HG03439 (cell line): ENCODE data around the gene RNU1-3.
"Not testable (repeated sequence)": the region's sequence is repeated elsewhere in the genome, so short reads cannot be mapped to it uniquely, and the experiment has no call there.

ENCODE experiments used
- ATAC-seq: cut with Tn5 transposase; IDR thresholded peaks from one replicate; pipeline ENCODE4 v1.9.1; 2021; ENCODE audit warnings: mild to moderate bottlenecking, moderate library complexity; ENCODE audit not compliant: unreplicated experiment

The RNU1-3 gene

DNA sequence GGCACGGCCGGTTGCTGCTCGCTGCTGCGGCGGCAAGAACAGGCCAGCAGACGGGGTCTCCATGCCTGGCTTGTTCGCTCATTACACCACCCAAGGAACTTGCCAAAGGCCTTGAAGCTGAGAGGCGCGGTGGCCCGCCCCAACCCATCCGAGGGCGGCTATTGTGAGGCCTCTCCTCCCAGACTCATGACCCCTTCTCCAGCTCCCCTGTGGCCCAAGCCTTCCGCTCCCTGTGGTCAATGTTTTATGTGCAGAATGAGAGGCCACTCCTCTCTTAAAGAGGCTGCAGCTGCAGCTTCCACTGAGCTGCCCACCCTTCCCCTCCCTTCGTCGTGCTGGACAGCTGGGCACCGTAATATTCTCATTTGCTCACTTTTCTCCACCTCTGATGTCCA is 27.6 kb upstream of the RNU1-3 start:
- ATAC-seq: not testable (repeated sequence)

GRCh38 chr1:16693449-16694307 is 26.9 kb upstream of the RNU1-3 start:
- not testable (repeated sequence) for ATAC-seq

GRCh38 chr1:16692717-16693448 is 26.1 kb upstream of the RNU1-3 start:
- not testable (repeated sequence) for ATAC-seq

DNA sequence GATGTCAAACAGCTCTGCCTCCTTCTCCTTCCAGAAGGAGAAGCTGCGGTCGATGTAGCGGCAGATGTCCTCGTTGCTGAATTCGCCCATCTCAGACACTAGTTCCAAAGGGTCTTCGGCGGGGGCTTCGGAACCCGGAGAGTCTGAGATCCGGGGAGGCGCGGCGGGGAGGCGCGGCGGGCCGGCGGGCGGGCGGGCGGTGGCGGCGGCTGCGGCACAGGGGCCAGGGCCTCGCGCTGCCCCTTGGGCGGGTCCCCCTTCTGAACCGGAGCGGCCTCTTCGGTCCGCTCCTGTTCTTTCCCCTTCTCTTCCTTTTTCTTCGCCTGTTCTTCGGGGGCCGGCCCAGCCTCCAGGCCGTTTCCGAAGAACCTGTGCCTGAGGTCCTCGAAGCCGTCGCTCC is 25.5 kb upstream of the RNU1-3 start:
- ATAC-seq: not testable (repeated sequence)

DNA sequence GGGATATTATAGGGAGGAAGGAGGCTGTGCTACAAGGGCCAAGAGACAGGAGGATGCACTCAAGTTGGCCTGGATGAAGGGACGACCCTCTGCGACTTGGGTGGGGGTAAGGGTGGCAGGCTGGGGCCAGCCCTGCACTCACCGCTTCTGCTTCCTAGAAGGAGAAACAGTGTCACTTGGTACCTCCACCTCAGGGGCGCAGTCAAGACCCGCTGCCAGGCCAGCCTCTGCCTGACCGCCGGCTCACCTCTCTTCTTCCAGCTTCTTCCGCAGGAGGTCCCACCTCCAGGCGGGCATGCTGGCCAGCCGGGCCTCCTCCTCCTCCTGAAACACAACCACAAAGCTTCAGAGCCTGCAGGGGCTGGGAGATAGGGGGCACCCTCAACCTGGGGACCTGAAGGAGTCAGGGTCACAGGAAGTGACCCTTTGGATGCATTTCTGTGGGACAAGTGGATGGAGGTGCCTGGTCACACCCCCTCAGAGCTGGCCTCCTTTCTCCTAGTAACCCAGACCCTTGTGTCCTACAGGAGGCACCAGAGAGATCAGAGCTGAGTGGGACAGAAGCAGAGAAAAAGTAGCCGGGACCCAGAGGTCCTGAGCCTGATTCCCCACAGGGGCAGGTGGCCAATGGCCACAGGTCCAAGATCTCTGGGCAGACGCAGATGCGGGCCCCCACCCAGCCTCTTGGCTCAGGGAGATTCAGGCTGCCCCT is 24.4 kb upstream of the RNU1-3 start:
- not testable (repeated sequence) for ATAC-seq

DNA sequence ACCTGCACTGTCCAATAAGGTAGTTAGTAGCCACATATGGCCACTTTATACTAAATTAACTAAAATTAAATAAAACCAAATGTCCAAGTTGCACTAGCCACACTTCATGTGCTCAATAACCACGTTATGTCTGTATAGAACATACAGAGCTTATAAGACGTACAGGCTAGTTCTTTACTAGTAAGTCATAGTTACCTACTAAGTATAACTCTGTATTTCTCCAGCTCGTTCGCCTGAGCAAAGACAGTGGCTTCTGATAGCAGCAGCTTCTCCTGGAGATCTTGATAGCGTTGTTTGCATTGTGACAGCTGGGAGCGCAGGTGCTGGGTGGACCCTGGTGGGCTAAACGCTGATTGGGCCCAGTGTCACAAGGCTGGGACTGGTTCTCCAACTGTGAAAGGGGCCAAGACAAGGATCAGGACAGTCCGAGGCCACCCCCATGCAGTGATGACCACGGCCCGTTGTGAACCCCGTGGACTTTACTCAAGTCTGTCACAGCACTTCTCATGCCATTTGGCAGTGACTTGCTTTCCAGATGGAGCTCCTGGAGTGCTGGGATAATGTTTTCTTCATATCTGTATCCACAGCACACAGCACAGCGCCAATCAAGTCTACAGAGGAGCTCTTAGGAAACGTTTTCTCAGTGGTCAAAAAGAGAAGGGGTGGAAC is 20.5 kb upstream of the RNU1-3 start:
- not testable (repeated sequence) for ATAC-seq

DNA sequence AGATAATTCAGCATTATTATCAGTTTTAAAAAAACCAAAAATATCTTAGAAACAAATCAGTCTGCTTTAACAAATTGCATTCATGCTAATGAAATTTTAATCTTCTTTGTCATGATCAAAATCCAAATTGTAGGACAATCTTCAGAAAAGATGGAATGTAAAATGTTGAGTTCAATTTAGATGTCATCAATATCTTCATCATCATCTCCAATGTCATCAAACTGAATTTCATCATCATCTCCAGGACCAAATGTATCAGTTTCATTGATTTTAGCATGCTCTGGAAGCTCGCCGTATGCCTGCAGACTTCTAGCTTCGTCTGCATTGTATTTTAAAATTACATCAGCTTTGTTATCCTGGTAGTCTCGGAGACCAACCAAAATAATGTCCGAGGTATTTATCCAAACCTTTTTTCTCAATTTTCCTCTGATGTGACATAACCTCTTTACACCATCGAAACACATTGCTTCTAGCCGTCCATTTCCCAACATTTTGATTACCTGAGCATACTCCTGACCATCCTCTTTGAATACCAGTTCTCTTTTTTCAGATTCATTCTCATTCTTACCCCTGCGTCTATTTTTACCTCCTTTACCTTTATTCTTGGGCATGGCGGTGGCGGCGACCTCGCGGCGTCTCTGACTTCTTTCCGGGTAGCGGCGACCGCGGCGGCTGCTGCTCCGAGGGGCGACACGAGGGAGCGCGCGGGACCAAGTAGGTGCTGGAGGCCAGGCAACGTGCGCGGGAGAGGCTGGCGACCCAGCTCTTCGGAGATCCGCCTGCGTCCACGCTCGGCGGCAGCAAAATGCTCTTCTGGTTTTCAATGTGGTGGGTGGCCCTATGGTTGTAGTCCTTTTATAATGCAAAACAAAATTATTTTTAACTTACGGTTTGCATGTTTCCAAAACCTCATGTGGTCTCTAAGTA is 19.0 kb upstream of the RNU1-3 start:
- ATAC-seq: not testable (repeated sequence)

GRCh38 chr1:16684738-16685337 is 18.1 kb upstream of the RNU1-3 start:
- not testable (repeated sequence) for ATAC-seq

DNA sequence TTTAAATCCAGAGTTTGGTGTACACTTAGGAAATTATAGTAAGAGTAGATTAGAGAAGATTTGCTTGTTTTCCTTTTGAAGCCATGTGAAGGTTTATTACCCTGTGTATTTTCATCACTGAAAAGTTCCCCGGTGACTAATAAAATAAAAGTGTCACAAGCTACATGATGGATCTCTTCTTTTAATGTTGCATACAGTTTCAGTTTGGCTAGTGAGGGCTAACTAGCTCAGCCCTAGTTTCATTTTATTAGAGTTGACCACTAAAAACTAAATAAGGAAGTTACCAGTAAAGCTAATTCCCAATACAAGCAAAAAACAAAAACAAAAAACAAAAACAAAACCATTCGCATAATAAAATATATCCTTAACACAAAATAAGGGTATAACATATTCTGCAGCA is 17.4 kb upstream of the RNU1-3 start:
- not testable (repeated sequence) for ATAC-seq

GRCh38 chr1:16682803-16683202 is 16.1 kb upstream of the RNU1-3 start:
- not testable (repeated sequence) for ATAC-seq

DNA sequence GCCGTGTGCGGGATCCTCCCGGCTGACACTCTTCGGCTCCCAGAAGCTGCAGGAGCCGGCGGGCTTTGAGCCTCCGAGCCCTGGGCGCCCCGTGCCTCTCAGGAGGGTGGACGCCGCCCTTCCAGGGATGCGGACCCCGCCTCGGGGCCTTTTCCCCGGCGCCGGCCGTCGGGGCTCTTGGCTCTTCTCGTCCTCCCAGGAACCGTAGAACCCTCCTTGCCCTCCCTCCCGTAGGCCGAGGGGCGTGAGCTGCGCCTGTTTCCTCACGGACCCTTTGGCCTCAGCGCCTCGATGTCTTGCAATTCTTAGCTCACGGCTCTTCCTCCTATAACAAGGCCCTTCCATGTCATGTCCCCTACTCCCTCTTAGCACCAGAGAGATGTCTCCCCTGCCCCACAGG is 13.6 kb upstream of the RNU1-3 start:
- not testable (repeated sequence) for ATAC-seq

GRCh38 chr1:16677552-16678431 is 11.0 kb upstream of the RNU1-3 start:
- ATAC-seq: no peak

DNA sequence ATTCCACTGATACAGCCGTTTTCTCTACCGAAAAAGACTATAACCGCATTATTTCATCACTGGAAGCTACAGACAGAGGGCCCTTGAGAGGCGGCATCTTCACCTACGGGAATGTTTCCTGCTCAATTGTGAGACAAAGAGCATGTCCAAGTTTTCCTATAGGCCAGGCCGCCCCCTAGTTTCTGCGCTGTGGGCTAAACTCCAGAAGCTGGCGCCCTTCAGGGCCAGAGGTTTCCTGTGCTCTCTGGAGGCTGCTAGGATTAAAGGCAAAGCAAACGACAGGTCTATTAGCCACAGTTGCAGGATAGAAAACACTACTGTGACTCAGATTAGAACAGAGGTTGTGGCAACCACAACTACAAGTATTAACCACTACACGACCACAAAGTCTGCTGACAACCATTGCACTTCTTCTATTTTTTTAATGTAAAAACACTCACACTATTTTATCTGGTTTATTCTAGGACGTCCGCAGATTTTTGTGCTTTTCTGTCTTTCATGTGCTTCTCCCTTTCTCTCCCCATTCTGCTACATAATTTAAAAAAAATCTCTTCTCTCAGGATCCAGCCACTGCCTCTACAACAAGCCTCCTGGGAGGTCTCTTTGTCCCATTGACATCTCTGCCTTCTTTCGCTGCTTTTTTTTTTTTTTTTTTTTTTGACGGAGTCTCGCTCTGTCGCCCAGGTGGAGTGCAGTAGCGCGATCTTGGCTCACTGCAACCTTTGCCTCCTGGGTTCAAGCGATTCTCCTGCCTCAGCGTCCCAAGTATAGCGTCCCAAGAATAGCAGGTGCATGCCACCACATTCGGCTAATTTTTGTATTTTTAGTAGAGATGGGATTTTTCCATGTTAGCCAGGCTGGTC is 10.1 kb upstream of the RNU1-3 start:
- ATAC-seq: not testable (repeated sequence)

DNA sequence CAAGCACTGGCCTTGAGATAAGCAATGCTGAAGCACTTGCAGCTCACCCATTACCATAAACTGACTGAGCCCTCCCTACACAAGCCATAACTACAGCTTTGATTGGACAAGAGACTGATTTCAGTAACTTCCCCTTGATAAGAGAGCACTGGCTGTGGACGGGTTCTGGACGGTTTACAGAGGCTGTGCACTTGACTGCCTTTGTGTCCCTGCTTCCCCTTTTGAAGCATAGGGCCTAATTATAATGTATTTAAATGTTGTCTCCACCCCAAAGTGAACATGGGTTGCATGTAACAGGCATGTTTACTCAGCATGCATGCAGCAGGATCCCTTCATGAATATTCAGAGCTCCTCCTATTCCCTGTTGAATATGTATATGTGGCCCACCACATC is 8.4 kb upstream of the RNU1-3 start:
- ATAC-seq: not testable (repeated sequence)

- not testable (repeated sequence) for ATAC-seq
Observed at GRCh38 chr1:16673976-16674375, 7.2 kb upstream of the RNU1-3 start.

DNA sequence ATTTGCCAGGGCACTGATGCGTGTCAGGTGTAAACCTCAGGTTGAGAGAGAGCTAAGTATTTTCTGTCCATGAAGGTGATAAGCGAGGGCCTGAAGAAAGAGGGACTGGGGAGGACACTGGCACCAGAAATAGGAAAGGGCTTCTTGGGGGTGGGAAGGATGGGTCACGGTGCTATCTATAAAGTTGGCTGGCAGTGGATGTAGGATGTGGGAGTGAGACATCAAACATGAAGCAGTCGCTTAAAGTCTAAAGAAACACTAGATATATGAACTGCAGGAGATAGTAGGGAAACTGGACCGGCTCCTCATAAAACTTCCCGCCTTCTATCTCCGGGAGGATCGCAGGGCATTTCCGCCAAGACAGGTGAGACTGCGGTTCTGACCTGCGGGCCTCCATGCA is 912 bp downstream of the RNU1-3 start:
- ATAC-seq: not testable (repeated sequence)

- not testable (repeated sequence) for ATAC-seq
Observed at GRCh38 chr1:16658234-16658633, 8.5 kb downstream of the RNU1-3 start.
